WTC11 (cell line): ENCODE results near the gene SCUBE3. TPM values are rescaled to one million over a fixed set of nuclear protein-coding genes. Genes with fewer than 3 reads are reported as not detected.

Experiments used
- ATAC-seq: fragments of 200-7000 bp; cut with Tn5 transposase; 2 replicates; pipeline ENCODE4 v1.10.0; 2021; ENCODE audit warnings: mild to moderate bottlenecking, moderate library complexity
- CTCF ChIA-PET: fragments of 300-600 bp; sonication (Branson Sonifier 250); formaldehyde crosslinking; loops from one replicate; lab custom pipeline; 2021; ENCODE audit warnings: antibody characterized with exemption; lab: Charles Lee
- POLR2A ChIA-PET: fragments of 350-600 bp; sonication (Branson Sonifier 250); formaldehyde crosslinking; loops from one replicate; lab custom pipeline; 2021; ENCODE audit warnings: antibody characterized with exemption; lab: Charles Lee
- DNase-seq: peaks from one replicate; pipeline ENCODE4 v3.0.0; 2021; ENCODE audit warnings: low spot score
- H3K27ac Mint-ChIP-seq: 2 replicates; pipeline ENCODE4 v1.8.0; 2021; ENCODE audit warnings: mixed read lengths
- H3K27me3 Mint-ChIP-seq: 2 replicates; pipeline ENCODE4 v1.8.0; 2021; ENCODE audit warnings: low read depth, mild to moderate bottlenecking, moderate library complexity, mixed read lengths
- H3K36me3 Mint-ChIP-seq: 2 replicates; pipeline ENCODE4 v1.8.0; 2021; ENCODE audit warnings: mixed read lengths
- H3K4me1 Mint-ChIP-seq: 2 replicates; pipeline ENCODE4 v1.8.0; 2022; ENCODE audit warnings: mixed read lengths
- H3K4me3 Mint-ChIP-seq: 2 replicates; pipeline ENCODE4 v1.8.0; 2021; ENCODE audit warnings: mild to moderate bottlenecking, moderate library complexity, mixed read lengths
- H3K9me3 Mint-ChIP-seq: 2 replicates; pipeline ENCODE4 v1.8.0; 2021; ENCODE audit warnings: mixed read lengths
- CBFB ChIP-seq: sonication (generic); formaldehyde crosslinking; IDR thresholded peaks from 2 replicates; pipeline ENCODE4 v1.8.1; 2022; ENCODE audit warnings: mild to moderate bottlenecking, low read depth, missing genetic modification reagents
- CREM ChIP-seq: sonication (generic); formaldehyde crosslinking; IDR thresholded peaks from 2 replicates; pipeline ENCODE4 v1.8.1; 2022; ENCODE audit warnings: mild to moderate bottlenecking, missing genetic modification reagents, moderate library complexity
- ELF4 ChIP-seq: sonication (generic); formaldehyde crosslinking; IDR thresholded peaks from 2 replicates; pipeline ENCODE4 v1.8.1; 2022; ENCODE audit warnings: low read depth, mild to moderate bottlenecking, moderate library complexity, missing genetic modification reagents
- EMX1 ChIP-seq: fragments of 250-450 bp; sonication (Bioruptor Pico); IDR thresholded peaks from 2 replicates; pipeline ENCODE4 v1.8.0; 2021; ENCODE audit warnings: mild to moderate bottlenecking
- GRHL2 ChIP-seq: fragments of 250-450 bp; sonication (Bioruptor Pico); IDR thresholded peaks from 2 replicates; pipeline ENCODE4 v1.8.0; 2022; ENCODE audit warnings: mild to moderate bottlenecking, moderate library complexity; ENCODE audit not compliant: insufficient replicate concordance, severe bottlenecking
- GTF2I ChIP-seq: fragments of 250-450 bp; sonication (Bioruptor Pico); conservative IDR thresholded peaks from 2 replicates; pipeline ENCODE4 v1.4.0; 2021; ENCODE audit warnings: mild to moderate bottlenecking
- MXD4 ChIP-seq: fragments of 250-450 bp; sonication (Bioruptor Pico); IDR thresholded peaks from 2 replicates; pipeline ENCODE4 v1.8.0; 2021; ENCODE audit warnings: mild to moderate bottlenecking, moderate library complexity, borderline replicate concordance
- PRRX2 ChIP-seq: fragments of 250-450 bp; sonication (Bioruptor Pico); IDR thresholded peaks from 2 replicates; pipeline ENCODE4 v1.8.0; 2021; ENCODE audit warnings: mild to moderate bottlenecking
- TCF7 ChIP-seq: sonication (generic); formaldehyde crosslinking; IDR thresholded peaks from 2 replicates; pipeline ENCODE4 v1.8.0; 2022; ENCODE audit warnings: mild to moderate bottlenecking, low read depth, missing genetic modification reagents, moderate library complexity
- ZNF121 ChIP-seq: sonication (generic); formaldehyde crosslinking; IDR thresholded peaks from 2 replicates; pipeline ENCODE4 v1.8.0; 2023; ENCODE audit warnings: missing genetic modification reagents
- ZNF232 ChIP-seq: sonication (generic); formaldehyde crosslinking; IDR thresholded peaks from 2 replicates; pipeline ENCODE4 v1.8.0; 2022; ENCODE audit warnings: mild to moderate bottlenecking, missing genetic modification reagents
- ZNF263 ChIP-seq: sonication (generic); formaldehyde crosslinking; IDR thresholded peaks from 2 replicates; pipeline ENCODE4 v1.8.1; 2022; ENCODE audit warnings: low read depth, mild to moderate bottlenecking, moderate library complexity, missing genetic modification reagents
- total RNA-seq: library from RNA; stranded (reverse); gene quantifications from 3 replicates; pipeline ENCODE4 v1.2.3, GENCODE V29; 2021
- TF ChIP-seq, protein P1 (sequence below): sonication (generic); formaldehyde crosslinking; IDR thresholded peaks from 2 replicates; pipeline ENCODE4 v1.8.1; 2023; ENCODE audit warnings: mild to moderate bottlenecking, missing genetic modification reagents, moderate library complexity
- TF ChIP-seq, protein P2 (sequence below): fragments of 250-450 bp; sonication (Bioruptor Pico); IDR thresholded peaks from 2 replicates; pipeline ENCODE4 v2.1.2; 2022; ENCODE audit warnings: mild to moderate bottlenecking, moderate library complexity
- TF ChIP-seq, protein P3 (sequence below): sonication (generic); formaldehyde crosslinking; IDR thresholded peaks from 2 replicates; pipeline ENCODE4 v1.8.1; 2022; ENCODE audit warnings: mild to moderate bottlenecking, moderate library complexity, missing genetic modification reagents
- TF ChIP-seq, protein P4 (sequence below): sonication (generic); formaldehyde crosslinking; IDR thresholded peaks from 2 replicates; pipeline ENCODE4 v1.8.0; 2022; ENCODE audit warnings: mild to moderate bottlenecking, missing genetic modification reagents
- TF ChIP-seq, protein P5 (sequence below): sonication (generic); formaldehyde crosslinking; IDR thresholded peaks from 2 replicates; pipeline ENCODE4 v1.8.0; 2022; ENCODE audit warnings: mild to moderate bottlenecking, missing genetic modification reagents
- TF ChIP-seq, protein P6 (sequence below): fragments of 200-600 bp; IDR thresholded peaks from 2 replicates; pipeline ENCODE4 v1.8.0; 2022; ENCODE audit warnings: antibody characterized with exemption
- TF ChIP-seq, protein P7 (sequence below): sonication (generic); formaldehyde crosslinking; IDR thresholded peaks from 2 replicates; pipeline ENCODE4 v1.8.0; 2022; ENCODE audit warnings: mild to moderate bottlenecking, missing genetic modification reagents
- TF ChIP-seq, protein P8 (sequence below): sonication (generic); formaldehyde crosslinking; IDR thresholded peaks from 2 replicates; pipeline ENCODE4 v1.8.1; 2022; ENCODE audit warnings: low read depth, mild to moderate bottlenecking, moderate library complexity, missing genetic modification reagents, borderline replicate concordance
- TF ChIP-seq, protein P9 (sequence below): fragments of 250-450 bp; sonication (Bioruptor Pico); IDR thresholded peaks from 2 replicates; pipeline ENCODE4 v1.9.0; 2021; ENCODE audit warnings: moderate library complexity, mild to moderate bottlenecking, inconsistent platforms, borderline replicate concordance
- TF ChIP-seq, protein P10 (sequence below): sonication (generic); formaldehyde crosslinking; conservative IDR thresholded peaks from 2 replicates; pipeline ENCODE4 v1.8.1; 2023; ENCODE audit warnings: mild to moderate bottlenecking, low read depth, missing genetic modification reagents, moderate library complexity

SCUBE3 gene
- total RNA-seq, 1 experiment from 2014 or later = 2.1 TPM

DNA sequence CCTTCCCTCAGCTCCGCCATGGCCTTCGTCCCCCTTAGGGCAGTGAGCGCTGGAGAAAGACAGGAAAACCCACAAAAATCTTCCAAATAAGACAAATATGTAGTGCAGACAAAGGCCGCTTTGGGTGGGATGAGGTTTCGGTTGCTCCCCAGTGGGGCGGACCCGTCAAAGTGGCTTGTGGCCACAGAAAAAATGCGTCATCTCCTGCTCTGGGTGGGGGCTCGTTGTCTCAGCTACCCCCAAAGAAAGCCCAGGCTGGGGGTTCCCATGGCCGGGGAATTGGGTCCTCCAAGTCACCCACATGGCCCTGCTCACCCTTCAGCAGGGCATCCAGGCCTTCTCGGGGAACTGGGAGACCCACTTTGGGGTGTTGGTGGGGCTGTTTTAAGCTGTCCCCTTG, 21.9 kb upstream of the SCUBE3 start:
- no peaks in the 10 kb centered on the region for H3K9me3 Mint-ChIP-seq
- no peaks in the 10 kb centered on the region for H3K36me3 Mint-ChIP-seq
- H3K27me3 Mint-ChIP-seq = peaks cover 11% of the 10 kb centered on the region
- no peak for DNase-seq
- H3K4me1 Mint-ChIP-seq = peaks cover 5% of the 10 kb centered on the region; the same call in 1 of the 2 replicates
- TF ChIP-seq ZNF232 = no peak
- TF ChIP-seq, protein P1, sequence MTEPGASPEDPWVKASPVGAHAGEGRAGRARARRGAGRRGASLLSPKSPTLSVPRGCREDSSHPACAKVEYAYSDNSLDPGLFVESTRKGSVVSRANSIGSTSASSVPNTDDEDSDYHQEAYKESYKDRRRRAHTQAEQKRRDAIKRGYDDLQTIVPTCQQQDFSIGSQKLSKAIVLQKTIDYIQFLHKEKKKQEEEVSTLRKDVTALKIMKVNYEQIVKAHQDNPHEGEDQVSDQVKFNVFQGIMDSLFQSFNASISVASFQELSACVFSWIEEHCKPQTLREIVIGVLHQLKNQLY (CRISPR knock-in tag) = no peak
- TF ChIP-seq, protein P2, sequence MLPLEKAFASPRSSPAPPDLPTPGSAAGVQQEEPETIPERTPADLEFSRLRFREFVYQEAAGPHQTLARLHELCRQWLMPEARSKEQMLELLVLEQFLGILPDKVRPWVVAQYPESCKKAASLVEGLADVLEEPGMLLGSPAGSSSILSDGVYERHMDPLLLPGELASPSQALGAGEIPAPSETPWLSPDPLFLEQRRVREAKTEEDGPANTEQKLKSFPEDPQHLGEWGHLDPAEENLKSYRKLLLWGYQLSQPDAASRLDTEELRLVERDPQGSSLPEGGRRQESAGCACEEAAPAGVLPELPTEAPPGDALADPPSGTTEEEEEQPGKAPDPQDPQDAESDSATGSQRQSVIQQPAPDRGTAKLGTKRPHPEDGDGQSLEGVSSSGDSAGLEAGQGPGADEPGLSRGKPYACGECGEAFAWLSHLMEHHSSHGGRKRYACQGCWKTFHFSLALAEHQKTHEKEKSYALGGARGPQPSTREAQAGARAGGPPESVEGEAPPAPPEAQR (CRISPR knock-in tag) = no peak
- TF ChIP-seq, protein P3, sequence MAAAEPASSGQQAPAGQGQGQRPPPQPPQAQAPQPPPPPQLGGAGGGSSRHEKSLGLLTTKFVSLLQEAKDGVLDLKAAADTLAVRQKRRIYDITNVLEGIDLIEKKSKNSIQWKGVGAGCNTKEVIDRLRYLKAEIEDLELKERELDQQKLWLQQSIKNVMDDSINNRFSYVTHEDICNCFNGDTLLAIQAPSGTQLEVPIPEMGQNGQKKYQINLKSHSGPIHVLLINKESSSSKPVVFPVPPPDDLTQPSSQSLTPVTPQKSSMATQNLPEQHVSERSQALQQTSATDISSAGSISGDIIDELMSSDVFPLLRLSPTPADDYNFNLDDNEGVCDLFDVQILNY = no peak
- TF ChIP-seq ELF4 = no peak
- no peak for TF ChIP-seq CREM (CRISPR knock-in tag)
- no peak for TF ChIP-seq GTF2I (CRISPR knock-in tag)
- no peak for TF ChIP-seq MXD4 (CRISPR knock-in tag)
- TF ChIP-seq EMX1 (CRISPR knock-in tag) = no peak
- TF ChIP-seq, protein P4, sequence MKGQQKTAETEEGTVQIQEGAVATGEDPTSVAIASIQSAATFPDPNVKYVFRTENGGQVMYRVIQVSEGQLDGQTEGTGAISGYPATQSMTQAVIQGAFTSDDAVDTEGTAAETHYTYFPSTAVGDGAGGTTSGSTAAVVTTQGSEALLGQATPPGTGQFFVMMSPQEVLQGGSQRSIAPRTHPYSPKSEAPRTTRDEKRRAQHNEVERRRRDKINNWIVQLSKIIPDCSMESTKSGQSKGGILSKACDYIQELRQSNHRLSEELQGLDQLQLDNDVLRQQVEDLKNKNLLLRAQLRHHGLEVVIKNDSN = no peak
- TF ChIP-seq, protein P5, sequence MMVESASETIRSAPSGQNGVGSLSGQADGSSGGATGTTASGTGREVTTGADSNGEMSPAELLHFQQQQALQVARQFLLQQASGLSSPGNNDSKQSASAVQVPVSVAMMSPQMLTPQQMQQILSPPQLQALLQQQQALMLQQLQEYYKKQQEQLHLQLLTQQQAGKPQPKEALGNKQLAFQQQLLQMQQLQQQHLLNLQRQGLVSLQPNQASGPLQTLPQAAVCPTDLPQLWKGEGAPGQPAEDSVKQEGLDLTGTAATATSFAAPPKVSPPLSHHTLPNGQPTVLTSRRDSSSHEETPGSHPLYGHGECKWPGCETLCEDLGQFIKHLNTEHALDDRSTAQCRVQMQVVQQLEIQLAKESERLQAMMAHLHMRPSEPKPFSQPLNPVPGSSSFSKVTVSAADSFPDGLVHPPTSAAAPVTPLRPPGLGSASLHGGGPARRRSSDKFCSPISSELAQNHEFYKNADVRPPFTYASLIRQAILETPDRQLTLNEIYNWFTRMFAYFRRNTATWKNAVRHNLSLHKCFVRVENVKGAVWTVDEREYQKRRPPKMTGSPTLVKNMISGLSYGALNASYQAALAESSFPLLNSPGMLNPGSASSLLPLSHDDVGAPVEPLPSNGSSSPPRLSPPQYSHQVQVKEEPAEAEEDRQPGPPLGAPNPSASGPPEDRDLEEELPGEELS (CRISPR knock-in tag) = no peak
- TF ChIP-seq TCF7 (CRISPR knock-in tag) = no peak
- no peak for TF ChIP-seq CBFB (CRISPR knock-in tag)
- TF ChIP-seq ZNF263 = no peak
- TF ChIP-seq ZNF121 = no peak
- CTCF ChIA-PET = interaction anchor here (1.8 kb wide), 1 partner anchor 49 kb away, joined by 4 read pairs; no protein-coding TSS in a partner anchor
- no peak for ATAC-seq
- H3K27ac Mint-ChIP-seq = no peak overlapping the region
- H3K4me3 Mint-ChIP-seq = no peak overlapping the region
- POLR2A ChIA-PET = no interaction called here

DNA sequence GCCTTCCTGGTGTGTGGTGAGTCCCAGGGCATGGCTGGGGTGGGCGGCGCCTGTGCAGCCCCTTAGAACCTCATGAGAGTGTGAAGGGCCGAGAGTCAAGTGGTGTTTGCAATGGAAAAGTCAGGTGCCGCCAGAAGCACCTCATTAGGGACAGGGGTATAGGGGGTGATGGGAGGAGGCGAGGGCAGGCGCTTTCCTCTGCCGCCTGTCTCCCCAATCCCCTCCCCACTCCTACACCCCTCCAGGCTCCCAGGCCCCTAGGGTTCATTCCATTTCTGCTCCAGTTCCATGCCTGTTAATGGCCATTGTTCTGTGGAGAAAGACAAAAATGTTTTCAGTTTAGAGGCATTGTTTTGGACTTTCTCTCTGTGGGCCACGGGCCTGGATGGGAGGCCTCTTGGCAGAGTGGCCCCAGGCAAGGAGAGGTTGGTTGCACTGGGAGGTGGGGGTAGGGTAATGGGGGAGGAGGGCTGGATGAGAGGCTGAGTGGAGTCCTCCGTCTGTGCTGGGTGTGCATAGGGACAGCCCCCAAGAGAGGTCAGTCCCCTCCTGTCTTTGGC, 21.4 kb upstream of the SCUBE3 start:
- ATAC-seq = peak; percentile 39
- TF ChIP-seq CBFB (CRISPR knock-in tag) (no peak), GRHL2 (CRISPR knock-in tag) (no peak), PRRX2 (CRISPR knock-in tag) (no peak), ZNF263 (no peak)
- TF ChIP-seq, protein P6, sequence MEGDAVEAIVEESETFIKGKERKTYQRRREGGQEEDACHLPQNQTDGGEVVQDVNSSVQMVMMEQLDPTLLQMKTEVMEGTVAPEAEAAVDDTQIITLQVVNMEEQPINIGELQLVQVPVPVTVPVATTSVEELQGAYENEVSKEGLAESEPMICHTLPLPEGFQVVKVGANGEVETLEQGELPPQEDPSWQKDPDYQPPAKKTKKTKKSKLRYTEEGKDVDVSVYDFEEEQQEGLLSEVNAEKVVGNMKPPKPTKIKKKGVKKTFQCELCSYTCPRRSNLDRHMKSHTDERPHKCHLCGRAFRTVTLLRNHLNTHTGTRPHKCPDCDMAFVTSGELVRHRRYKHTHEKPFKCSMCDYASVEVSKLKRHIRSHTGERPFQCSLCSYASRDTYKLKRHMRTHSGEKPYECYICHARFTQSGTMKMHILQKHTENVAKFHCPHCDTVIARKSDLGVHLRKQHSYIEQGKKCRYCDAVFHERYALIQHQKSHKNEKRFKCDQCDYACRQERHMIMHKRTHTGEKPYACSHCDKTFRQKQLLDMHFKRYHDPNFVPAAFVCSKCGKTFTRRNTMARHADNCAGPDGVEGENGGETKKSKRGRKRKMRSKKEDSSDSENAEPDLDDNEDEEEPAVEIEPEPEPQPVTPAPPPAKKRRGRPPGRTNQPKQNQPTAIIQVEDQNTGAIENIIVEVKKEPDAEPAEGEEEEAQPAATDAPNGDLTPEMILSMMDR = no peak
- TF ChIP-seq, protein P7, sequence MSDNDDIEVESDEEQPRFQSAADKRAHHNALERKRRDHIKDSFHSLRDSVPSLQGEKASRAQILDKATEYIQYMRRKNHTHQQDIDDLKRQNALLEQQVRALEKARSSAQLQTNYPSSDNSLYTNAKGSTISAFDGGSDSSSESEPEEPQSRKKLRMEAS = no peak
- TF ChIP-seq, protein P8, sequence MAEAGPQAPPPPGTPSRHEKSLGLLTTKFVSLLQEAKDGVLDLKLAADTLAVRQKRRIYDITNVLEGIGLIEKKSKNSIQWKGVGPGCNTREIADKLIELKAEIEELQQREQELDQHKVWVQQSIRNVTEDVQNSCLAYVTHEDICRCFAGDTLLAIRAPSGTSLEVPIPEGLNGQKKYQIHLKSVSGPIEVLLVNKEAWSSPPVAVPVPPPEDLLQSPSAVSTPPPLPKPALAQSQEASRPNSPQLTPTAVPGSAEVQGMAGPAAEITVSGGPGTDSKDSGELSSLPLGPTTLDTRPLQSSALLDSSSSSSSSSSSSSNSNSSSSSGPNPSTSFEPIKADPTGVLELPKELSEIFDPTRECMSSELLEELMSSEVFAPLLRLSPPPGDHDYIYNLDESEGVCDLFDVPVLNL (CRISPR knock-in tag) = no peak
- TF ChIP-seq, protein P9, sequence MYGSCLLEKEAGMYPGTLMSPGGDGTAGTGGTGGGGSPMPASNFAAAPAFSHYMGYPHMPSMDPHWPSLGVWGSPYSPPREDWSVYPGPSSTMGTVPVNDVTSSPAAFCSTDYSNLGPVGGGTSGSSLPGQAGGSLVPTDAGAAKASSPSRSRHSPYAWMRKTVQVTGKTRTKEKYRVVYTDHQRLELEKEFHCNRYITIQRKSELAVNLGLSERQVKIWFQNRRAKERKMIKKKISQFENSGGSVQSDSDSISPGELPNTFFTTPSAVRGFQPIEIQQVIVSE (CRISPR knock-in tag) = no peak
- TF ChIP-seq, protein P10, sequence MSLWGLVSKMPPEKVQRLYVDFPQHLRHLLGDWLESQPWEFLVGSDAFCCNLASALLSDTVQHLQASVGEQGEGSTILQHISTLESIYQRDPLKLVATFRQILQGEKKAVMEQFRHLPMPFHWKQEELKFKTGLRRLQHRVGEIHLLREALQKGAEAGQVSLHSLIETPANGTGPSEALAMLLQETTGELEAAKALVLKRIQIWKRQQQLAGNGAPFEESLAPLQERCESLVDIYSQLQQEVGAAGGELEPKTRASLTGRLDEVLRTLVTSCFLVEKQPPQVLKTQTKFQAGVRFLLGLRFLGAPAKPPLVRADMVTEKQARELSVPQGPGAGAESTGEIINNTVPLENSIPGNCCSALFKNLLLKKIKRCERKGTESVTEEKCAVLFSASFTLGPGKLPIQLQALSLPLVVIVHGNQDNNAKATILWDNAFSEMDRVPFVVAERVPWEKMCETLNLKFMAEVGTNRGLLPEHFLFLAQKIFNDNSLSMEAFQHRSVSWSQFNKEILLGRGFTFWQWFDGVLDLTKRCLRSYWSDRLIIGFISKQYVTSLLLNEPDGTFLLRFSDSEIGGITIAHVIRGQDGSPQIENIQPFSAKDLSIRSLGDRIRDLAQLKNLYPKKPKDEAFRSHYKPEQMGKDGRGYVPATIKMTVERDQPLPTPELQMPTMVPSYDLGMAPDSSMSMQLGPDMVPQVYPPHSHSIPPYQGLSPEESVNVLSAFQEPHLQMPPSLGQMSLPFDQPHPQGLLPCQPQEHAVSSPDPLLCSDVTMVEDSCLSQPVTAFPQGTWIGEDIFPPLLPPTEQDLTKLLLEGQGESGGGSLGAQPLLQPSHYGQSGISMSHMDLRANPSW (CRISPR knock-in tag) = no peak

More for the DNA sequence above, 21.4 kb upstream of the SCUBE3 start:
- H3K27me3 Mint-ChIP-seq = peaks cover 11% of the 10 kb centered on the region
- CTCF ChIA-PET = interaction anchor here (1.0 to 1.8 kb wide), 3 partner anchors 48 to 52 kb away, joined by 3 to 5 read pairs (median 4); no protein-coding TSS in a partner anchor
- DNase-seq = no peak
- H3K4me3 Mint-ChIP-seq = no peak overlapping the region
- POLR2A ChIA-PET = no interaction called here
- no peaks in the 10 kb centered on the region for H3K36me3 Mint-ChIP-seq
- H3K4me1 Mint-ChIP-seq = peaks cover 5% of the 10 kb centered on the region; the same call in 1 of the 2 replicates
- H3K9me3 Mint-ChIP-seq = no peaks in the 10 kb centered on the region
- no peak overlapping the region for H3K27ac Mint-ChIP-seq
